Peyer's patch (tissue), 4 donors: Measurements from ENCODE around the gene ABCA9.

ENCODE experiments used
- CTCF ChIP-seq, 6 experiments: fragments of 450-650 bp in 4 of 6; fragments of 200-600 bp in 2 of 6; sonication (generic) in 1 of 6; IDR thresholded peaks; one replicate each; pipeline ENCODE4 v1.5.1; 2017 to 2019; ENCODE audit warnings: antibody characterized with exemption in 6 of 6, mild to moderate bottlenecking in 3 of 6, moderate library complexity in 1 of 6
- POLR2A ChIP-seq, 2 donors: fragments of 450-650 bp; IDR thresholded peaks; one replicate each; pipeline ENCODE4 v1.5.1; 2017; ENCODE audit warnings: antibody characterized with exemption in 2 of 2, mild to moderate bottlenecking in 2 of 2, moderate library complexity in 2 of 2

- no peak for TF ChIP-seq CTCF (IDR thresholded peaks at IDR 0.05)
- TF ChIP-seq POLR2A (IDR thresholded peaks at IDR 0.05) = no peak
Observed at GRCh38 chr17:69061721-69062556, 1.2 kb upstream of the ABCA9 start.
